ENCODE measurements around the gene SORCS3. TPM values are rescaled to one million over a fixed set of nuclear protein-coding genes. Genes with fewer than 3 reads are reported as not detected.

The SORCS3 gene
- total RNA-seq, 1 donor from 2014 or later = 1.00 TPM

DNA sequence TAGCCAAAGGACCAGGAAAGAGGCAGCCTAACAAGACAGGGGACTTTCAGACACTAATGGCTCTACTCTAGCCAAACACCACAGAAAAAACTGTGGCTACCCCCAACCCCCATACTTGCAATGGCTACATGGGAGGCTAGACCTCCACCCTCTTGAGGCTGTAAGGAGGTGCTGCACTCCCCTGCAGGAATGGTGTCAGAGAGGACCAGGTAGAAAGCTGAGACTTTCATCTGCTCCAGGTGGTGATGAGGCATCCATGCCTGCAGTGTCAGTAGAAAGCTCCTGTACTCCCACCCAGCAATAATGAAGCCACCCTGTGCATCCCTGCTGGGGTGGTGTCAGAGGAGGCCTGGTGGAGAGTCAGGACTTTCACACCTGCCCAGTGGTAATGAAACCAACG, 18.9 kb upstream of the SORCS3 start:
- H3K36me3 Mint-ChIP-seq (ENCODE audit: low read depth, unreplicated experiment) = no peaks in the 10 kb centered on the region
- FAIRE-seq (no peak), DNase-seq (ENCODE audit: low read depth) (no peak)
- H3K9me3 Mint-ChIP-seq (ENCODE audit: unreplicated experiment) = peaks cover 2% of the 10 kb centered on the region
- no peaks in the 10 kb centered on the region for H3K36me3 ChIP-seq (ENCODE audit: insufficient read depth, low read length)
- H2AFZ ChIP-seq (ENCODE audit: low read depth, low read length) = no peak overlapping the region
- no peak overlapping the region for H3K27ac Mint-ChIP-seq (ENCODE audit: unreplicated experiment)
- peaks cover 2% of the 10 kb centered on the region for H3K27me3 ChIP-seq (ENCODE audit: insufficient read depth, low read length)
- H3K27me3 Mint-ChIP-seq (ENCODE audit: low read depth, unreplicated experiment) = peaks cover 17% of the 10 kb centered on the region
- no peak overlapping the region for H3K4me3 Mint-ChIP-seq (ENCODE audit: unreplicated experiment)
- TF ChIP-seq EZH2 (IDR thresholded peaks at IDR 0.05; ENCODE audit: insufficient read depth, low read length) = no peak
- TF ChIP-seq CTCF (IDR thresholded peaks at IDR 0.05; ENCODE audit: insufficient read depth, low read depth, low read length) = no peak
- no peaks in the 10 kb centered on the region for H3K9me3 ChIP-seq (ENCODE audit: insufficient read depth, low read depth, low read length)
- H3K79me2 ChIP-seq (ENCODE audit: insufficient read depth, low read length) = no peaks in the 10 kb centered on the region
- H3K4me3 ChIP-seq (ENCODE audit: insufficient read depth, low read depth, low read length) = no peak overlapping the region
- no peak overlapping the region for H3K27ac ChIP-seq (ENCODE audit: low read depth, low read length)
- no peaks in the 10 kb centered on the region for H3K4me1 ChIP-seq (ENCODE audit: insufficient read depth, low read length)
- H3K9ac ChIP-seq (ENCODE audit: low read length) = no peak overlapping the region
- no peaks in the 10 kb centered on the region for H4K20me1 ChIP-seq (ENCODE audit: insufficient read depth, low read length)
- H3K4me2 ChIP-seq (ENCODE audit: low read length) = no peak overlapping the region
- H3K4me1 Mint-ChIP-seq (ENCODE audit: low read depth, unreplicated experiment) = no peaks in the 10 kb centered on the region

DNA sequence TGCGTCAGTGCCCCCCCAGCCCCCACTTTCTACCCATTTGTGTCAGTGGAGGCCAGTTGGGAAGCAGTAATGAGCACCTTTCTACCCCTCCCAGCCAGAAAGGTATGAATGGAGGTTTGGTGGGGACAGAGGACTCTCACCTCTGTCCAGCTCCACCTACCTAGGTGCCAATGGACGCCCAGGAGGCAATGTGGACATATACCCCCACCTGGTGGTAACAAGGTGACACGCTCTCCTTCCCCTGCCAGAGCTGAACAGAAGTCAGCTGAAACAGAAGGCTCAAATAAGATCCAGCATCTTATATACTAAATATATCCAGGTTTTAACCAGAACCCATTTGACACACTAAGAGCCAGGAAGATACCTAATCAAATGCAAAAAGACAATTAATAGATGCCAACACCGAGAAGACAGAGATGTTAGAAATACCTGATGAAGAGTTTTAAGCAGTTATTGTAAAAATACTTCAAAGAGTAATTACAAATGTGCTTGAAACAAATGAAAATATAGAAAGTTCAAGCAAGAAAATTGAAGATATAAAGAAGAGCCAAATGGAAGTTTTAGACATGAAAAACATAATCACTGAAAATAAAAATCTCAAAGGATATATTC, 18.4 kb upstream of the SORCS3 start:
- no peaks in the 10 kb centered on the region for H3K36me3 Mint-ChIP-seq (ENCODE audit: low read depth, unreplicated experiment)
- TF ChIP-seq CTCF (IDR thresholded peaks at IDR 0.05; ENCODE audit: insufficient read depth, low read depth, low read length) = peak; percentile 49
- TF ChIP-seq EZH2 (IDR thresholded peaks at IDR 0.05; ENCODE audit: insufficient read depth, low read length) = no peak

GRCh38 chr10:104630731-104631130, 10.4 kb upstream of the SORCS3 start:
- Mint-ChIP-seq H3K9me3 (ENCODE audit: unreplicated experiment) (peaks cover 3% of the 10 kb centered on the region), H3K36me3 (ENCODE audit: low read depth, unreplicated experiment) (no peaks in the 10 kb centered on the region), H3K4me3 (ENCODE audit: unreplicated experiment) (no peak overlapping the region), H3K27ac (ENCODE audit: unreplicated experiment) (no peak overlapping the region), H3K27me3 (ENCODE audit: low read depth, unreplicated experiment) (peaks cover 57% of the 10 kb centered on the region), H3K4me1 (ENCODE audit: low read depth, unreplicated experiment) (no peaks in the 10 kb centered on the region)
- no peaks in the 10 kb centered on the region for H3K9me3 ChIP-seq (ENCODE audit: insufficient read depth, low read depth, low read length)
- H3K27ac ChIP-seq (ENCODE audit: low read depth, low read length) = no peak overlapping the region
- TF ChIP-seq EZH2 (IDR thresholded peaks at IDR 0.05; ENCODE audit: insufficient read depth, low read length) (no peak), CTCF (IDR thresholded peaks at IDR 0.05; ENCODE audit: insufficient read depth, low read depth, low read length) (no peak)
- H3K9ac ChIP-seq (ENCODE audit: low read length) = no peak overlapping the region
- no peaks in the 10 kb centered on the region for H3K27me3 ChIP-seq (ENCODE audit: insufficient read depth, low read length)
- H3K36me3 ChIP-seq (ENCODE audit: insufficient read depth, low read length) = no peaks in the 10 kb centered on the region
- H3K4me2 ChIP-seq (ENCODE audit: low read length) = no peak overlapping the region
- H2AFZ ChIP-seq (ENCODE audit: low read depth, low read length) = no peak overlapping the region
- H4K20me1 ChIP-seq (ENCODE audit: insufficient read depth, low read length) = no peaks in the 10 kb centered on the region
- no peaks in the 10 kb centered on the region for H3K79me2 ChIP-seq (ENCODE audit: insufficient read depth, low read length)
- H3K4me1 ChIP-seq (ENCODE audit: insufficient read depth, low read length) = no peaks in the 10 kb centered on the region
- no peak overlapping the region for H3K4me3 ChIP-seq (ENCODE audit: insufficient read depth, low read depth, low read length)
- FAIRE-seq (no peak), DNase-seq (ENCODE audit: low read depth) (no peak)

More for the DNA sequence above, 18.4 kb upstream of the SORCS3 start:
- no peak overlapping the region for H3K27ac Mint-ChIP-seq (ENCODE audit: unreplicated experiment)
- no peaks in the 10 kb centered on the region for H3K36me3 ChIP-seq (ENCODE audit: insufficient read depth, low read length)
- H2AFZ ChIP-seq (ENCODE audit: low read depth, low read length) = no peak overlapping the region
- no peaks in the 10 kb centered on the region for H4K20me1 ChIP-seq (ENCODE audit: insufficient read depth, low read length)
- no peaks in the 10 kb centered on the region for H3K9me3 ChIP-seq (ENCODE audit: insufficient read depth, low read depth, low read length)
- H3K4me3 Mint-ChIP-seq (ENCODE audit: unreplicated experiment) = no peak overlapping the region
- H3K4me2 ChIP-seq (ENCODE audit: low read length) = no peak overlapping the region
- H3K4me1 Mint-ChIP-seq (ENCODE audit: low read depth, unreplicated experiment) = no peaks in the 10 kb centered on the region
- H3K4me3 ChIP-seq (ENCODE audit: insufficient read depth, low read depth, low read length) = no peak overlapping the region
- H3K9me3 Mint-ChIP-seq (ENCODE audit: unreplicated experiment) = peaks cover 2% of the 10 kb centered on the region
- no peak for DNase-seq (ENCODE audit: low read depth)
- no peaks in the 10 kb centered on the region for H3K4me1 ChIP-seq (ENCODE audit: insufficient read depth, low read length)
- no peak overlapping the region for H3K9ac ChIP-seq (ENCODE audit: low read length)
- no peak for FAIRE-seq
- peaks cover 17% of the 10 kb centered on the region for H3K27me3 Mint-ChIP-seq (ENCODE audit: low read depth, unreplicated experiment)
- H3K27me3 ChIP-seq (ENCODE audit: insufficient read depth, low read length) = peaks cover 2% of the 10 kb centered on the region
- H3K27ac ChIP-seq (ENCODE audit: low read depth, low read length) = no peak overlapping the region
- H3K79me2 ChIP-seq (ENCODE audit: insufficient read depth, low read length) = no peaks in the 10 kb centered on the region
